GM12865 (cell line): ENCODE measurements around the gene NSUN2.

Experiments
- DNase-seq: peaks from one replicate; pipeline ENCODE4 v3.0.0; 2010; ENCODE audit warnings: low read depth
- H3K4me3 ChIP-seq: 2 replicates; pipeline ENCODE4 v1.5.1; 2011; ENCODE audit warnings: mild to moderate bottlenecking, low read depth, low read length, control low read depth
- CTCF ChIP-seq: IDR thresholded peaks from 2 replicates; pipeline ENCODE4 v1.5.1; 2011; ENCODE audit warnings: low read length, control low read depth, low read depth, inconsistent platforms; ENCODE audit not compliant: insufficient read depth; ENCODE audit errors: missing control alignments

NSUN2 gene

GRCh38 chr5:6644794-6645241 is 12.0 kb upstream of the NSUN2 start:
- no peak for TF ChIP-seq CTCF
- H3K4me3 ChIP-seq = no peak overlapping the region
- DNase-seq = no peak

- no peak overlapping the region for H3K4me3 ChIP-seq
- TF ChIP-seq CTCF = no peak
- DNase-seq = no peak
These were observed 9.8 kb upstream of the NSUN2 start for GRCh38 chr5:6642655-6643054.

GRCh38 chr5:6638236-6638635 is 5.4 kb upstream of the NSUN2 start:
- no peak overlapping the region for H3K4me3 ChIP-seq
- no peak for TF ChIP-seq CTCF
- no peak for DNase-seq

GRCh38 chr5:6637590-6637989 is 4.7 kb upstream of the NSUN2 start:
- DNase-seq = no peak
- no peak for TF ChIP-seq CTCF
- no peak overlapping the region for H3K4me3 ChIP-seq

GRCh38 chr5:6637022-6637421 is 4.2 kb upstream of the NSUN2 start:
- H3K4me3 ChIP-seq = no peak overlapping the region
- no peak for DNase-seq
- TF ChIP-seq CTCF = no peak

GRCh38 chr5:6636293-6636692 is 3.4 kb upstream of the NSUN2 start:
- no peak for TF ChIP-seq CTCF
- DNase-seq = no peak
- no peak overlapping the region for H3K4me3 ChIP-seq

GRCh38 chr5:6634788-6635430 is 2.1 kb upstream of the NSUN2 start:
- DNase-seq = no peak
- H3K4me3 ChIP-seq = peak overlapping the region; percentile 95
- no peak for TF ChIP-seq CTCF
